ENCODE measurements around the gene CCDC112. TPM values are rescaled to one million over a fixed set of nuclear protein-coding genes. Genes with fewer than 3 reads are reported as not detected.

CCDC112 gene
- total and polyA plus RNA-seq, 2 experiments from 2014 or later = 18.1 to 48.2 TPM

GRCh38 chr5:115337882-115338281, 41.4 kb upstream of the CCDC112 start:
- Histone ChIP-seq H3K27me3 (ENCODE audit: insufficient read depth) (no peaks in the 10 kb centered on the region), H3K4me2 (no peak overlapping the region), H3F3A (replicated peaks; ENCODE audit: low read depth) (no peaks in the 10 kb centered on the region), H3K27ac (ENCODE audit: low read depth) (no peak overlapping the region), H3K36me3 (ENCODE audit: insufficient read depth) (no peaks in the 10 kb centered on the region), H3K79me2 (replicated peaks; ENCODE audit: insufficient read depth) (no peaks in the 10 kb centered on the region), H3K9me2 (ENCODE audit: insufficient read depth) (no peaks in the 10 kb centered on the region; the same call in 1 of the 2 replicates), H3K4me1 (ENCODE audit: insufficient read depth) (no peaks in the 10 kb centered on the region; the same call in none of the 2 replicates), H2AFZ (no peak overlapping the region), H4K20me1 (replicated peaks; ENCODE audit: insufficient read depth) (no peaks in the 10 kb centered on the region), H3K4me3 (no peak overlapping the region)
- DNase-seq (ENCODE audit: low spot score) (no peak), ATAC-seq (no peak)
- Mint-ChIP-seq H3K27ac (no peak overlapping the region), H3K4me1 (peaks cover 6% of the 10 kb centered on the region; the same call in 2 of the 3 replicates), H3K9me3 (no peaks in the 10 kb centered on the region), H3K36me3 (ENCODE audit: low read depth) (no peaks in the 10 kb centered on the region), H3K4me3 (no peak overlapping the region), H3K27me3 (ENCODE audit: insufficient read depth, low read depth, poor library complexity) (no peaks in the 10 kb centered on the region)
- no peak for TF ChIP-seq REST (IDR thresholded peaks at IDR 0.05; ENCODE audit: unreplicated experiment)
- no peak for TF ChIP-seq NANOG (IDR thresholded peaks at IDR 0.05; ENCODE audit: borderline replicate concordance)
- TF ChIP-seq ETS1 (IDR thresholded peaks at IDR 0.05) = no peak
- no peak for TF ChIP-seq ZNF331 (CRISPR knock-in tag; IDR thresholded peaks at IDR 0.05; ENCODE audit: low read depth)
- TF ChIP-seq JUNB (IDR thresholded peaks at IDR 0.05; ENCODE audit: unreplicated experiment) = no peak
- TF ChIP-seq EZH2 (IDR thresholded peaks at IDR 0.05; ENCODE audit: low read depth, unreplicated experiment) = no peak
- TF ChIP-seq CTCF (conservative IDR thresholded peaks at IDR 0.05; ENCODE audit: low read depth in 2 of 2) = no peak

GRCh38 chr5:115336964-115337363, 40.5 kb upstream of the CCDC112 start:
- Mint-ChIP-seq H3K36me3 (ENCODE audit: low read depth) (no peaks in the 10 kb centered on the region), H3K27ac (no peak overlapping the region), H3K4me3 (no peak overlapping the region), H3K9me3 (no peaks in the 10 kb centered on the region), H3K27me3 (ENCODE audit: insufficient read depth, low read depth, poor library complexity) (no peaks in the 10 kb centered on the region), H3K4me1 (peaks cover 2% of the 10 kb centered on the region; the same call in 1 of the 3 replicates)
- Histone ChIP-seq H4K20me1 (replicated peaks; ENCODE audit: insufficient read depth) (no peaks in the 10 kb centered on the region), H3K27me3 (ENCODE audit: insufficient read depth) (no peaks in the 10 kb centered on the region), H3F3A (replicated peaks; ENCODE audit: low read depth) (no peaks in the 10 kb centered on the region), H3K4me1 (ENCODE audit: insufficient read depth) (no peaks in the 10 kb centered on the region; the same call in 1 of the 2 replicates), H3K79me2 (replicated peaks; ENCODE audit: insufficient read depth) (no peaks in the 10 kb centered on the region), H3K4me2 (no peak overlapping the region), H3K27ac (ENCODE audit: low read depth) (no peak overlapping the region), H3K36me3 (ENCODE audit: insufficient read depth) (no peaks in the 10 kb centered on the region), H3K4me3 (no peak overlapping the region), H3K9me2 (ENCODE audit: insufficient read depth) (no peaks in the 10 kb centered on the region; the same call in 1 of the 2 replicates), H2AFZ (no peak overlapping the region)
- DNase-seq (ENCODE audit: low spot score) (no peak), ATAC-seq (no peak)
- TF ChIP-seq CTCF (conservative IDR thresholded peaks at IDR 0.05; ENCODE audit: low read depth in 2 of 2) (no peak), REST (IDR thresholded peaks at IDR 0.05; ENCODE audit: unreplicated experiment) (no peak)

Measured in GM23338 (cell line).